Nephron (organoid): Measurements from ENCODE around the gene PCGF2.
A peak's percentile ranks its signal among the peaks of the same experiment; 100 is the strongest.

Experiments
- H3K27ac Mint-ChIP-seq, 3 experiments: 2 replicates each; pipeline ENCODE4 v1.8.0; 2020; ENCODE audit warnings: mixed read lengths in 3 of 3, mild to moderate bottlenecking in 2 of 3, moderate library complexity in 1 of 3
- H3K27me3 Mint-ChIP-seq: 2 replicates; pipeline ENCODE4 v1.8.0; 2021; ENCODE audit warnings: low read depth, mild to moderate bottlenecking, moderate library complexity, mixed read lengths
- H3K36me3 Mint-ChIP-seq: 2 replicates; pipeline ENCODE4 v1.8.0; 2020; ENCODE audit warnings: low read depth, mixed read lengths
- H3K4me1 Mint-ChIP-seq: 2 replicates; pipeline ENCODE4 v1.8.0; 2020; ENCODE audit warnings: mixed read lengths
- H3K4me3 Mint-ChIP-seq, 3 experiments: 2 replicates each; pipeline ENCODE4 v1.8.0; 2020; ENCODE audit warnings: mild to moderate bottlenecking in 3 of 3, mixed read lengths in 3 of 3, moderate library complexity in 2 of 3
- H3K9me3 Mint-ChIP-seq: 2 replicates; pipeline ENCODE4 v1.8.0; 2020; ENCODE audit warnings: mixed read lengths
- CTCF ChIP-seq, 3 experiments: fragments of 200-600 bp; sonication (generic); IDR thresholded peaks; one replicate each; pipeline ENCODE4 v1.5.0; 2021; ENCODE audit warnings: antibody characterized with exemption in 3 of 3; ENCODE audit not compliant: unreplicated experiment in 3 of 3

PCGF2 gene

GRCh38 chr17:38753071-38753506 lies 5.0 kb upstream of the PCGF2 start:
- Mint-ChIP-seq H3K27me3 (no peaks in the 10 kb centered on the region), H3K36me3 (peaks cover 18% of the 10 kb centered on the region), H3K4me1 (peaks cover 19% of the 10 kb centered on the region), H3K9me3 (no peaks in the 10 kb centered on the region), H3K27ac (peak overlapping the region in 1 of 3 experiments; percentile 55), H3K4me3 (peak overlapping the region; percentile 93 to 95 (median 93))
- no peak for TF ChIP-seq CTCF (IDR thresholded peaks at IDR 0.05; ENCODE audit: unreplicated experiment in 3 of 3)

- Mint-ChIP-seq H3K9me3 (no peaks in the 10 kb centered on the region), H3K27ac (peak within 1 kb of the TSS; percentile 55 to 82 (median 78)), H3K4me1 (peaks cover 19% of the 10 kb centered on the region), H3K4me3 (peak within 1 kb of the TSS; percentile 93 to 95 (median 93)), H3K36me3 (peaks cover 18% of the 10 kb centered on the region), H3K27me3 (no peaks in the 10 kb centered on the region)
- TF ChIP-seq CTCF (IDR thresholded peaks at IDR 0.05; ENCODE audit: unreplicated experiment in 3 of 3): no peak
Measured at GRCh38 chr17:38752308-38753070, 4.4 kb upstream of the PCGF2 start, which contains the start of gene PSMB3. Gene PSMB3, plus strand, starts transcription at chr17:38752741. Its CDS starts 86 bp downstream, at chr17:38752827.

- H3K27ac Mint-ChIP-seq: peak overlapping the region; percentile 55 to 82 (median 78)
- H3K27me3 Mint-ChIP-seq: no peaks in the 10 kb centered on the region
- H3K4me3 Mint-ChIP-seq: peak overlapping the region; percentile 93 to 95 (median 93)
- no peak for TF ChIP-seq CTCF (IDR thresholded peaks at IDR 0.05; ENCODE audit: unreplicated experiment in 3 of 3)
- H3K4me1 Mint-ChIP-seq: peaks cover 19% of the 10 kb centered on the region
- no peaks in the 10 kb centered on the region for H3K9me3 Mint-ChIP-seq
- H3K36me3 Mint-ChIP-seq: peaks cover 18% of the 10 kb centered on the region
Measured at GRCh38 chr17:38751808-38752307, 3.7 kb upstream of the PCGF2 start.

GRCh38 chr17:38751144-38751807 lies 3.1 kb upstream of the PCGF2 start:
- H3K27me3 Mint-ChIP-seq: no peaks in the 10 kb centered on the region
- peaks cover 19% of the 10 kb centered on the region for H3K36me3 Mint-ChIP-seq
- no peak for TF ChIP-seq CTCF (IDR thresholded peaks at IDR 0.05; ENCODE audit: unreplicated experiment in 3 of 3)
- peaks cover 24% of the 10 kb centered on the region for H3K4me1 Mint-ChIP-seq
- no peaks in the 10 kb centered on the region for H3K9me3 Mint-ChIP-seq
- H3K27ac Mint-ChIP-seq: peak overlapping the region; percentile 55 to 82 (median 80)
- peak overlapping the region; percentile 93 to 95 (median 93) for H3K4me3 Mint-ChIP-seq

GRCh38 chr17:38750312-38751121 lies 2.4 kb upstream of the PCGF2 start:
- Mint-ChIP-seq H3K4me3 (peak overlapping the region; percentile 93 to 95 (median 93)), H3K36me3 (peaks cover 15% of the 10 kb centered on the region), H3K4me1 (peaks cover 32% of the 10 kb centered on the region)

More at GRCh38 chr17:38750312-38751121, 2.4 kb upstream of the PCGF2 start:
- TF ChIP-seq CTCF (IDR thresholded peaks at IDR 0.05; ENCODE audit: unreplicated experiment in 3 of 3): no peak
- Mint-ChIP-seq H3K9me3 (no peaks in the 10 kb centered on the region), H3K27me3 (no peaks in the 10 kb centered on the region), H3K27ac (peak overlapping the region; percentile 36 to 80 (median 55))
